ENCODE measurements around the gene PRDM15.
A peak's percentile ranks its signal among the peaks of the same experiment; 100 is the strongest.

The PRDM15 gene

GRCh38 chr21:41879190-41879998 is at the start of gene PRDM15:
TSS of gene PRDM15 (minus strand) at chr21:41879344. CDS start at chr21:41860363, 18,981 bp downstream.
- H3K27ac ChIP-seq, result peak within 1 kb of the TSS; percentile 82 to 93
- DNase-seq, result peak; percentile 72 to 89
- no peak for TF ChIP-seq CTCF (IDR thresholded peaks at IDR 0.05)
- intact Hi-C loops (cut with DNase I; ENCODE audit: low total_unique reads), result loop anchor here (1.0 kb wide), 1 partner anchor 131 kb away; the partner anchor contains the start of gene ZBTB21
- no peaks in the 10 kb centered on the region for H3K36me3 ChIP-seq
- no peaks in the 10 kb centered on the region for H3K9me3 ChIP-seq
- H3K4me3 ChIP-seq, result peak within 1 kb of the TSS; percentile 75 to 96
- peaks cover 0 to 19% (median 9%) of the 10 kb centered on the region in 4 donors for H3K4me1 ChIP-seq
- no peaks in the 10 kb centered on the region for H3K27me3 ChIP-seq

- Histone ChIP-seq H3K36me3 (no peaks in the 10 kb centered on the region), H3K27me3 (no peaks in the 10 kb centered on the region), H3K27ac (peak overlapping the region; percentile 82 to 93), H3K9me3 (no peaks in the 10 kb centered on the region), H3K4me1 (peaks cover 0 to 81% (median 55%) of the 10 kb centered on the region in 4 donors), H3K4me3 (no peak overlapping the region)
- no peak for TF ChIP-seq CTCF (IDR thresholded peaks at IDR 0.05)
- DNase-seq, result no peak
- intact Hi-C loops (cut with DNase I; ENCODE audit: low total_unique reads), result no loop called here
Measured at GRCh38 chr21:41928621-41929220, 49.6 kb upstream of the PRDM15 start.

- H3K4me1 ChIP-seq, result peaks cover 0 to 82% (median 56%) of the 10 kb centered on the region in 4 donors
- intact Hi-C loops (cut with DNase I; ENCODE audit: low total_unique reads), result no loop called here
- H3K9me3 ChIP-seq, result no peaks in the 10 kb centered on the region
- DNase-seq, result no peak
- H3K27me3 ChIP-seq, result no peaks in the 10 kb centered on the region
- no peaks in the 10 kb centered on the region for H3K36me3 ChIP-seq
- H3K4me3 ChIP-seq, result no peak overlapping the region
- TF ChIP-seq CTCF (IDR thresholded peaks at IDR 0.05), result no peak
- H3K27ac ChIP-seq, result peak overlapping the region; percentile 82 to 93
Measured at GRCh38 chr21:41927727-41928409, 48.7 kb upstream of the PRDM15 start.

DNA sequence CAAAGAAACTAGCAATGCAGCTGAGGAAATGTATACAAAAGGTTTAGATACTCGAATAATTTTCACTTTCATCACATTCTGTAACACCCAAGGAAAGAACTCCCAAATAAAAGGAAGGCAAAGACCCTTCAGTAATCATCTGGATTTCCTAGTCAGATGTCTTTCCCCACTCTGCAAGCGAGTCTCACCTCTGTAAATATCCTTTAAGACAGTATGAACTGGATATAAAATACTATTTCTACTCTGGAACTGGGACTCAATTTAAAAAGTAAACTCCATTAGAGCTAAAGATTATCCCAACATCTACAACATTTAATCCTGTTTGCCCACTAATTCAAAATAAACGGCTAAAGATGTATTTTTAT is 47.6 kb upstream of the PRDM15 start:
- Histone ChIP-seq H3K27me3 (no peaks in the 10 kb centered on the region), H3K4me1 (peaks cover 0 to 79% (median 65%) of the 10 kb centered on the region in 4 donors), H3K36me3 (no peaks in the 10 kb centered on the region), H3K27ac (peak overlapping the region; percentile 82 to 93), H3K4me3 (peak overlapping the region; percentile 24 to 44), H3K9me3 (no peaks in the 10 kb centered on the region)
- no peak for TF ChIP-seq CTCF (IDR thresholded peaks at IDR 0.05)
- intact Hi-C loops (cut with DNase I; ENCODE audit: low total_unique reads), result no loop called here
- DNase-seq, result no peak

- DNase-seq, result no peak
- Histone ChIP-seq H3K4me3 (peak overlapping the region; percentile 24 to 44), H3K36me3 (no peaks in the 10 kb centered on the region), H3K27ac (peak overlapping the region; percentile 82 to 93), H3K4me1 (peaks cover 0 to 74% (median 68%) of the 10 kb centered on the region in 4 donors), H3K9me3 (no peaks in the 10 kb centered on the region), H3K27me3 (no peaks in the 10 kb centered on the region)
- TF ChIP-seq CTCF (IDR thresholded peaks at IDR 0.05), result no peak
- intact Hi-C loops (cut with DNase I; ENCODE audit: low total_unique reads), result no loop called here
Measured at GRCh38 chr21:41926117-41926806, 47.1 kb upstream of the PRDM15 start.

Data from tibial artery (tissue), 4 donors.